ENCODE measurements around the gene ZNF629. TPM values are rescaled to one million over a fixed set of nuclear protein-coding genes. Genes with fewer than 3 reads are reported as not detected.

Gene ZNF629
- total RNA-seq, 1 donor from 2014 or later = 11.4 TPM

DNA sequence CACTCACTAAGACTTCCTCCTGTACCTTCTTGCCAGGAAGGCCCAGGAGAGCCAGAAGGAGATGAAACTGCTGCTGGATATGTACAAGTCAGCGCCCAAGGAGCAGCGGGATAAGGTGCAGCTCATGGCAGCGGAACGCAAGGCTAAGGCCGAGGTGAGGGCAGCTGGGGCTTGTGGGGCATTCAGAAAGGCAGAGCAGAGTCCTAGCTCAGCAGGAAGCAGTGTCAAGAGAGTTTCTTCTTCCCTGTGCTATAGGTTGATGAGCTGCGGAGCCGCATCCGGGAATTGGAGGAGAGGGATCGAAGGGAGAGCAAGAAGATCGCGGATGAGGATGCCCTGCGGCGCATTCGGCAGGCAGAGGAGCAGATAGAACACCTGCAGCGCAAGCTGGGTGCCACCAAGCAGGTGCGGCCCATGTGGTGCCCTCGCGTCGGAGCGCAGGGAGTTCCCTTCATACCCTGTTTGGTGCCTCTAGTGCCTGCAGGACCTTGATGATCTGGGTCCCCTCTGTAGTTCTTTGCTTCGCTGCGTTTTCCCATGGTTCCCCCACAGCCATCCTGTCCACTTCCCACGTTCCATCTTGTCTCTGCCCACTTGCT, 18.3 kb downstream of the ZNF629 start:
- no peak for DNase-seq (ENCODE audit: low spot score in 2 of 2)
- FAIRE-seq = no peak

DNA sequence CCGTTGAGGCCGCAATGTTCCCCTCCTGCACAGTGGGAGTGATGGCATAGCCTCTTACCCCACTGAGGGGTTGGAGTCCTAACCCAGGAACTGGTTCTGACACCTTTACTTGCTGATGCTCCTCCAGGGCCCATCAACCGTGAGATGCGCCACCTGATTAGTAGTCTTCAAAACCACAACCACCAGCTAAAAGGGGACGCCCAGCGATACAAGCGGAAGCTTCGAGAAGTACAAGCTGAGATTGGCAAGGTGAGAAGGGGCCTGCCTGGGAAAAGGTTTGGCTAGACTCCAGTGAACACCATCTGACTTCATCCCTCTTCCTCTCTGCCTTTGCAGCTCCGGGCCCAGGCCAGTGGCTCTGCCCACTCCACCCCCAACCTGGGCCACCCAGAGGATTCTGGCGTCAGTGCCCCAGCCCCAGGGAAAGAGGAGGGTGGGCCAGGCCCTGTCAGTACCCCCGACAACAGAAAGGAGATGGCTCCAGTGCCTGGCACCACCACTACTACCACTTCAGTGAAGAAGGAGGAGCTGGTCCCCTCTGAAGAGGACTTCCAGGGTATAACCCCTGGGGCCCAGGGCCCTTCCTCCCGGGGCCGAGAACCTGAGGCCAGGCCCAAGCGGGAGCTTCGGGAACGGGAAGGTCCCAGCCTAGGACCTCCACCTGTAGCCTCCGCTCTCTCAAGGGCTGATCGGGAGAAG, 19.1 kb downstream of the ZNF629 start:
- no peak for FAIRE-seq

DNA sequence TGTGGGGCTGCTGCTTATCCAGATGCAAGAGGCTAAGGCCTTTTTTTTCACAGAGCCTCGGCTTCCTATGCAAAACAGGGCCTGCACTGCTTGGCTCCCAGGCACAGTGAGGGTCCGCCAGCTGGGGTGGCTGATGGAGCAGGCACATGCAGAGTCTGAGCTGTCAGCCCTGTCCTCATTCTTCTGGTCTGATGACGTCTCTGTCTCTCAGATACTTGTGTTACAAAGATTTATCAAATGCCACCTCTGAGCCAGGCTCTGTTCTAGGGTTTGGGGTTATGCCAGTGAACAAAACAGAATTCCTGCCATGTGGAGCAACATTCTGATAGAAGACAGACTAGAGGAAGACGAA, 20.1 kb downstream of the ZNF629 start:
- FAIRE-seq (no peak), DNase-seq (ENCODE audit: low spot score in 2 of 2) (no peak)

More for the DNA sequence above, 19.1 kb downstream of the ZNF629 start:
- no peak for DNase-seq (ENCODE audit: low spot score in 2 of 2)

- FAIRE-seq (no peak), DNase-seq (ENCODE audit: low spot score in 2 of 2) (no peak)
Observed at GRCh38 chr16:30766206-30766932, 20.6 kb downstream of the ZNF629 start.

- FAIRE-seq = no peak
Observed at GRCh38 chr16:30764816-30765465, 22.1 kb downstream of the ZNF629 start.

GRCh38 chr16:30764086-30764485, 22.9 kb downstream of the ZNF629 start:
- DNase-seq (ENCODE audit: low spot score in 2 of 2) (no peak), FAIRE-seq (no peak)

More at GRCh38 chr16:30764816-30765465, 22.1 kb downstream of the ZNF629 start:
- no peak for DNase-seq (ENCODE audit: low spot score in 2 of 2)

DNA sequence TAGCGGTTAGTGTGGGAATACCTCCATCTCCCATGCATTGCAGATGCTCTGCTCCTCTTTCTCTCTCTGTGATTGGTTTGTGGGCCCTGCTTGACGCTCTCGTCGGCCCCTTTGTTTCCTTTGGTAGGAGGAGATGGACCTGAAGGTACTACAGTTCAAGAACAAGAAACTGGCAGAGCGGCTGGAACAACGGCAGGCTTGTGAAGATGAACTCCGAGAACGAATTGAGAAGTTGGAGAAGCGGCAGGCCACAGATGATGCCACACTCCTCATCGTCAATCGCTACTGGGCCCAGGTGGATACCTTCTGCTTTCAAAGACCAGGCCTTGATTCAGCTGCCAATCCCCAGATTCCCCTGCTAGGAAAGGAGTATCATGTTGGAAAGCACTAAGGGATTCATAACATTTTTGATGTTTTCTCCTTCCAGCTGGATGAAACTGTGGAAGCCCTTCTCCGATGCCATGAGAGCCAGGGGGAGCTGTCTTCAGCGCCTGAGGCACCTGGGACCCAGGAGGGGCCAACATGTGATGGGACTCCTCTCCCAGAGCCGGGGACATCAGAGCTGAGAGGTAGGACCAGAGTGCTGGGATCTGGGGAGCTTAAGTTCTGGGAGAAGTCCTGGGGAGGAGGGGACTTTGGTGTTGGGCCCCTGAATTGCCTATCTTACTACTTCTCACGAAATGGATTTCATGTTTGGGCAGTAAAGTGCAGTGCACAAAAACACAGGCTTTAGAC, 23.8 kb downstream of the ZNF629 start:
- FAIRE-seq (no peak), DNase-seq (ENCODE audit: low spot score in 2 of 2) (no peak)

DNA sequence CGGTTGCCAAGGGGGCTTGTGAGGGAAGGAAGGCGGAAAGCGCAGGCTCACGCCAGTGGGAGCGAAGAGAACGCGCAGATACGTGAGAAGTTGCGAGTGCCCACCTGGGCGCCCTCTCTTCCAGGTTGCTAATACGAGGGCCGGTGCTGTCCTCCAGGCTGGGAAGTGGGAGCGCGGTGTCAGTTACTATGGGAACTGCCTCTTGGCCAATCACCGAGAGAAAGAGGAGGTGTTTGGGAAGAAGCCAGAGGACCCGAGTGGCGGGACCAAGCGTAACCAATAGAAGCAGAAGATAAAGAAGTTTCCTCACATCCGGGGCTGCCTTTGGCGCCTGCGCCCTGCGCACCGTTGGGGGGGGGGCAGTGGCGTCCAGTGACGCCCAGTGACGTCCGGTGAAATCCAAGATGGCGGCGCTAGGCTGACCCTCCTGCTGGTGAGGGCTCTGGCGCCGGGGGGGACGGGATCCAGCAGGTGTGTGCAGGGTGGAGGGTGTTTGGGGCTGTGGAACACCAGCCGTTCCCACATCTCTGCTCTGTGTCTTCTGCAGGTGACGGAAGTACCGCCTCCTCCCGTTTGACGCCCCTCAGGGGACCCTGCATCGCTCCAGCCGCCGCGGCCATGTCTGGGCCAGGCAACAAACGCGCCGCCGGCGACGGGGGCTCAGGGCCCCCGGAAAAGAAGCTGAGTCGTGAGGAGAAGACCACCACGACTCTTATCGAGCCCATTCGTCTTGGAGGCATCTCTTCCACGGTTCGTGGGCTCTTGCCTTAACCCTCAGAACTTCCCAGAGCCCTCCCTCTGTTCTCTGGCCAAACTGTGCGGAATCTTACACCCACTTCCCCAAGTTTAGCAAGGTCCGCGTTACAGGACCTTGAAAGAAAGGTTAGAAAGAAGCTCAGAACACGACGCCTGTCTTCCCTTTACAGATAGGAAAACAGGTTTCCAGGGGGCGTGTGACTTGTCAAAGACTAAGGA, 24.8 kb downstream of the ZNF629 start, which contains the start of the genes CFAP119 and RNF40:
Gene CFAP119, minus strand, starts transcription at position 135 of the 975 bp plus-strand sequence. CDS start 314 bp downstream, outside the sequence.
Gene RNF40, plus strand, starts transcription at position 395 of the 975 bp plus-strand sequence. Its CDS starts 224 bp downstream, at position 619.
- peak; percentile 99 to 100 for DNase-seq (ENCODE audit: low spot score in 2 of 2)
- peak; percentile 94 for FAIRE-seq

DNA sequence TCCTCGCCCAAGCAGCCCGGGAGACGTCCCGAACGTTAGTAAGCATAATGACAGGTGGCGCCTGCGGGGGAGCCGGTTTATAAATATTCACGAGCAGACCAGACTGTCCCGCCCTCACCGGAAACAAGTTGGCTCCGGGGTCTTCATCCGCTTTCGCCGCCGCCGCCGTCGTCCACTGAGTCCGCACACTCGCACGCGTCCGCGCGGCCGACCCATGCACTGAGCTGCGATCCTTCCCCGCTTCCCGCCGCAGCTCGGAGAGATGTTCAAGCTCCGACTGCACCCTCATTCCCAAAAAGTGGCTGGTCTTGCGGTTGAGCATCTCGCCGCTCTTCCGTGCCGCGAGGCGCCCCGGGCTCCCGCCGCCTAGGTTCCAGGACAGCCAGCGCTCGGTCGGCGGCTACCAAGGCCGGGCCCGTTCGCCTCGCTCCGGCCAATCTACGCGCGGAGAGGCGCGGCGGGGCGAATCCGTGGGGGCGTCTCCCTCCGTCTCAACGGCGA, 25.5 kb downstream of the ZNF629 start:
- DNase-seq (ENCODE audit: low spot score in 2 of 2) (no peak), FAIRE-seq (no peak)

DNA sequence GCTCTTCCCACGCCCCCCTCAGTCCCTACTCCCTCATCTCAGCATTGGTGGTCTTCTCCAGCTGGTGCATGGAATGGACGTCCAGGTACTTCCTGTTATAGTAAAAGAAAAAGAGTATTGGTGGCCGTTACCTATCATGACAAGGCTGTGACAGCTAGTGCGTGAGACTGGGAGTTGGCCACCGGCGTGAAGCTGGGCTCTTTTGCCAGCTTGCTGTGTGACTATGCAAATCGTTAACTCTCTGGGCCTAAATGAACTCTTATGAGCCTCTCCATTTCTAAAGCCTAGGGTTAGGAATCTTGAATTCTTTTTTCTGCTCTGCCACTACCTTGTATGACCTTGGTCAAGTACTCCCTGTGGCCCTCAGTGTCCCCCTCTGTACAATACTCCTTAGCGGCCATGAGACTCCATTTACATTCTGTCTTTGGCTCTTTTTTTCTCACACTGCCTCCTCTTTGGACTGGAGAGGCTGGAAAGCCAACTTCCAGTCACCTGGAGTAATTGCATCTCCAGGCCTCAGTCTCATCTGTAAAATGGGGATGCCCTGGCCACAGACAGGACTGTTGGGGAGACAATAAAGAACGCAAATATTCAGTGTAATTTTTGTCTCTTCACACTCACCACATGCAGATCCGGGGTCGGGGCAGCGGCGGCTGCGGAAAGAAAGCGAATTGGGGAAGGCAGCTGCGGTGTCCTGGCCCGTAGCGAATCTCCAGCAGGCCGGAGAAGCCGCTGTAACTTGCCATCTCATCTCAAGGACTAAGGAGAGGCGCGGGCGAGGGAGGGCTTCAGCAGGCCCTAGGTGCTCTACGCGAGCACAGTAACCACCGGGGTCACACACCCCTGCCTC, 26.2 kb downstream of the ZNF629 start:
- FAIRE-seq = no peak
- DNase-seq (ENCODE audit: low spot score in 2 of 2) = no peak

DNA sequence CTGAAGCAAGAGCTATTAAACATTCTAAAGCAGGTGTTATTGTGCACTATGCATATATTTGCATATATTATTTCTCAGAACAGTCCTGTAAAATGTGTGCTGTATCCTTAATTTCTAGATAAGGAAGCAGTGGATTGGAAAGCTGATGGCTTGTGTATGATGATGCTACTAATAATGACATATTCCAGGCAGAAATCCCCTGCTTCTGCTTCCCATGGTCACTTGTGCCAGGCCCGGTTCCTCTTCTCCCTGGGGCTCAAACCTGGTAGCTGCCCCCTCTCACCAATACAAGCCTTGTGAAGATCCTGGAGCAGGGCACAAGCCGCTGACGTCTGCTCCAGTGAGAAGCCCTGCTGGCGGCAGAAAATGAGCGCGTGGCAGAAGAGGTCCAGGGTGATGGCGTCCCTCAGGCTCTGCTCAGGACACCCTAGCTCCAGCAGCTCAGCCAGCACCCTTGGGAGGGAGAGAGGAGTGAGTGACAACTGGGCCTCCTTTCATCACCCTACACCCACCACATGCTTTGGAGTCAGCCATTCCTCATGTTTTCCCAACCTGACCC, 26.9 kb downstream of the ZNF629 start:
- FAIRE-seq = no peak

DNA sequence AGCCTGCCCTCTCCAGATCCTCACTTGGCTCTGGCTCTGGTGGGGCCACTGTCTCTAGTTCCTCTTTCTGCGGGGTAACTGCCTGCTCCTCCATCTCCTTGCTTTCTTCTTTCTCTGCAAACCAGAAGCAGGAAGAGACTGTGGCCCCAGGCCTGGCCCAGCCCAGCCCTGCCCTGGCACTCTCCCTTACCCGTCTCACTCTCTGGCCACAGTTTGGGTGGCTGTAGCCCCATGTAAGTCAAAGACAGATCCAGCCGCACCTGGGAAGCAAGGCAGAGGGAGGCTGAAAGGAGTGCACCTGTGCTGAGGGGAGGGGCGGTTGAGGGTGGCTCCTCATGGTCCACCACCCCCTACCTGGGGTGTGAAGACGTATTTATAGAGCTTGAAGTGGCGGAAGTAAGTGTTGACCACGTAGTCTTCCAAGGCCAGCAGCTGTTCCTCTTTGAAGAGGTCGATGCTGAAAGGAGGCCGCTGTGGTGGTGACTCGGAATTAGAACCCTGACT, 28.0 kb downstream of the ZNF629 start:
- FAIRE-seq (no peak), DNase-seq (ENCODE audit: low spot score in 2 of 2) (no peak)

More for the DNA sequence above, 26.9 kb downstream of the ZNF629 start:
- DNase-seq (ENCODE audit: low spot score in 2 of 2) = no peak

GRCh38 chr16:30757316-30757715, 29.7 kb downstream of the ZNF629 start:
- no peak for DNase-seq (ENCODE audit: low spot score in 2 of 2)
- FAIRE-seq = no peak

GRCh38 chr16:30756781-30757100, 30.3 kb downstream of the ZNF629 start:
- FAIRE-seq (no peak), DNase-seq (ENCODE audit: low spot score in 2 of 2) (no peak)

DNA sequence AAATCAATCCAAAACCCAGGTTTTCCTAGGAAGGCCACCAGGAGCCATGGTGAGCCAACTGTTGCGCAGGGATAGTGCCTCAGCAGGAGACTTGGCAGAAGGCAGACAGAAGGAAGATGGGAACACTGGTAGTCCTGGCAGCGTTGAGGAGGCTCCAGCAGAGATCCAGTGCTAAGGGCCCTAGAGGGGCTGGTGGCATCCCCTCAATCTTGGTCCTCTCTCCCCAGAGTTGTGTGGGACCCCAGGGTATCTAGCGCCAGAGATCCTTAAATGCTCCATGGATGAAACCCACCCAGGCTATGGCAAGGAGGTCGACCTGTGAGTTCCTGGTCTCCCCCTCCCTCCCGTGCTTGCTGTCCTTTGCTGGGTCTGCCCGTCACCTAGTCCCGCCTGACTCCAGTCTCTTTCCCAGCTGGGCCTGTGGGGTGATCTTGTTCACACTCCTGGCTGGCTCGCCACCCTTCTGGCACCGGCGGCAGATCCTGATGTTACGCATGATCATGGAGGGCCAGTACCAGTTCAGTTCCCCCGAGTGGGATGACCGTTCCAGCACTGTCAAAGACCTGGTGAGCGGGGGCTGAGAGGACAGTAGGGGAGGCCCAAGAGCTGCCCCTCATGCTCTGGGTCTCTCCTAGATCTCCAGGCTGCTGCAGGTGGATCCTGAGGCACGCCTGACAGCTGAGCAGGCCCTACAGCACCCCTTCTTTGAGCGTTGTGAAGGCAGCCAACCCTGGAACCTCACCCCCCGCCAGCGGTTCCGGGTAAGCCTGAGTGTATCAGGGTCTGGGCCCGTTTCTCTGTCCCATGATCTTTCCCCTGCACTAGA, 30.8 kb downstream of the ZNF629 start:
- FAIRE-seq (no peak), DNase-seq (ENCODE audit: low spot score in 2 of 2) (no peak)

GRCh38 chr16:30753596-30753995, 33.4 kb downstream of the ZNF629 start:
- DNase-seq (ENCODE audit: low spot score in 2 of 2) (no peak), FAIRE-seq (no peak)
